PC-9 (cell line): ENCODE results near the gene COX6A1. TPM values are rescaled to one million over a fixed set of nuclear protein-coding genes. Genes with fewer than 3 reads are reported as not detected.
"Not testable (repeated sequence)": the region's sequence is repeated elsewhere in the genome, so short reads cannot be mapped to it uniquely, and the experiment has no call there.

Experiments
- BruUV-seq: library from RNA; stranded (reverse); fragments of 400-500 nt; replicated peaks from 2 replicates; lab custom pipeline; 2021; lab: Mats Ljungman, UMichigan
- CTCF ChIA-PET: fragments of 300-600 bp; sonication (Branson Sonifier 250); formaldehyde crosslinking; loops from one replicate; lab custom pipeline; 2022; ENCODE audit warnings: antibody characterized with exemption; lab: Charles Lee
- POLR2A ChIA-PET: fragments of 300-600 bp; sonication (Branson Sonifier 250); formaldehyde crosslinking; loops from one replicate; lab custom pipeline; 2022; ENCODE audit warnings: antibody characterized with exemption; ENCODE audit not compliant: unreplicated experiment; lab: Charles Lee
- DNase-seq, 2 experiments: peaks; one replicate each; pipeline versions ENCODE4 v3.0.0 to v3.0.0-alpha.2; 2015 to 2022; ENCODE audit warnings: mixed read lengths in 1 of 2
- H2AFZ ChIP-seq: fragments of 200-600 bp; sonication (generic); 2 replicates; pipeline ENCODE4 v1.8.1; 2017; ENCODE audit warnings: antibody characterized with exemption
- H3F3A ChIP-seq: fragments of 200-600 bp; sonication (generic); 2 replicates; pipeline ENCODE4 v1.8.1; 2017; ENCODE audit warnings: antibody characterized with exemption, mild to moderate bottlenecking, low read depth; ENCODE audit not compliant: insufficient read depth
- H3K27ac ChIP-seq: fragments of 200-600 bp; sonication (generic); 2 replicates; pipeline ENCODE4 v1.6.1; 2016; ENCODE audit warnings: mixed run types
- H3K27me3 ChIP-seq: fragments of 200-600 bp; sonication (generic); 2 replicates; pipeline ENCODE4 v1.6.1; 2016; ENCODE audit warnings: low read depth, mixed run types; ENCODE audit not compliant: insufficient read depth
- H3K36me3 ChIP-seq: fragments of 200-600 bp; sonication (generic); 2 replicates; pipeline ENCODE4 v1.6.1; 2016; ENCODE audit warnings: low read depth, mixed run types
- H3K4me1 ChIP-seq: fragments of 200-600 bp; sonication (generic); replicated peaks from 2 replicates; pipeline ENCODE4 v1.6.1; 2016; ENCODE audit warnings: mixed run types; ENCODE audit not compliant: insufficient read depth
- H3K4me2 ChIP-seq: fragments of 200-600 bp; sonication (generic); 2 replicates; pipeline ENCODE4 v1.6.1; 2017; ENCODE audit warnings: mixed run types
- H3K4me3 ChIP-seq: fragments of 200-600 bp; sonication (generic); 2 replicates; pipeline ENCODE4 v1.6.1; 2016; ENCODE audit warnings: mixed run types
- H3K79me2 ChIP-seq: fragments of 200-600 bp; sonication (generic); 2 replicates; pipeline ENCODE4 v1.6.1; 2017; ENCODE audit warnings: low read depth, mixed run types
- H3K9me2 ChIP-seq: fragments of 200-600 bp; sonication (generic); 2 replicates; pipeline ENCODE4 v1.8.1; 2017; ENCODE audit warnings: mild to moderate bottlenecking; ENCODE audit not compliant: insufficient read depth
- H3K9me3 ChIP-seq: fragments of 200-600 bp; sonication (generic); 2 replicates; pipeline ENCODE4 v1.8.1; 2016; ENCODE audit warnings: low read depth; ENCODE audit not compliant: insufficient read depth
- H4K20me1 ChIP-seq: fragments of 200-600 bp; sonication (generic); 2 replicates; pipeline ENCODE4 v1.8.1; 2017; ENCODE audit not compliant: insufficient read depth
- EZH2 ChIP-seq: fragments of 200-600 bp; sonication (generic); IDR thresholded peaks from 2 replicates; pipeline ENCODE4 v1.8.0; 2017; ENCODE audit warnings: antibody characterized with exemption, low read depth
- intact Hi-C: fragments of 100-400 bp; cut with micrococcal nuclease; formaldehyde crosslinking; loops from one replicate; pipeline ENCODE4 v1.10.0; 2022; ENCODE audit not compliant: unreplicated experiment
- total RNA-seq: library from RNA; stranded (reverse); gene quantifications from 2 replicates; pipeline ENCODE4 v1.2.3, GENCODE V29; 2021
- TF ChIP-seq, protein P1 (sequence below): fragments of 200-600 bp; sonication (generic); conservative IDR thresholded peaks from 2 replicates; pipeline ENCODE4 v1.6.1; 2017; ENCODE audit warnings: mixed run types, antibody characterized with exemption, mild to moderate bottlenecking, moderate library complexity

Gene COX6A1
- total RNA-seq, 1 experiment from 2014 or later: 433 TPM

DNA sequence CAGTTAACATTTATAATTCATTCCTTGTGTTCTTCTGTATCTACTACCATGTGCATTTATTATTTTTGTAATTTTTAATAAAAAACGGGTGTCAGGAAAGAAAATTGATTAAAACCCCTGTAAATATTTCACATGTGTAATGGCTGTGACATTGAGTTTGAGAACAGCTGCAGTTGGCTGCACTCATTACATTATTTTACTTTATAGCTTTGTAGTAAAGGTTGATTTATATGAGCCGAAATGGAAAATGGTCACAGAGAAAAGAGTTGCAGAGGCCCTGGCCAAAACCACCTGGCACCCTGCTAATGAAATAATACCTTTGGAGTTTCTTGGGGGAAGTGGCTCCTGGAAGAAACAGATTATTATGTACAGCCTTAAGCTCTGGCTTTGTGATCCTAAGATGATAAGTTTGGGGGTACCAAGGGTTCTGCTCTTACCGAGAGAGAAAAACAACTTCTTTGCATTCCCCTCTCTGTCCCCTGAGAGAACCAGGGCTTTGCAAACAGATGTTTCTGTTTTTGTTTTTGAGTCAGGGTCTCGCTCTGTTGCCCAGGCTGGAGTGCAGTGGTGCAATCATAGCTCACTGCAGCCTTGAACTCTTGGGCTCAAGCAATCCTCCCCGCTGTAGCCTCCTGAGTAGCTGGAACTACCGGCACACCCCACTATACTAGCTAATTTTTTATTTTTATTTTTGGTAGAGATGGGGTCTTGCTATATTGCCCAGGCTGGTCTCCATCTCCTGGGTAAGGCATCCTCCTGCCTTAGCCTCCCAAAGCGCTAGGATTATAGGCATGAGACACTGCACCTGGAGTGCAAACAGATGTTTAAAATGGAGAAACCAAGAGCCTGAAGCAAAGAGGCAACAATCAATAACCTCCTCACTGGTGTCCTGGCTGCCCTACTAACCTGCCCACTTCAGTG is 48.3 kb downstream of the COX6A1 start:
- H3K9me3 ChIP-seq: no peaks in the 10 kb centered on the region
- no peaks in the 10 kb centered on the region for H3K79me2 ChIP-seq
- no peak overlapping the region for H3K4me2 ChIP-seq
- BruUV-seq: no TSS peak
- CTCF ChIA-PET: no interaction called here
- intact Hi-C loops: no loop called here
- no peak overlapping the region for H3K27ac ChIP-seq
- POLR2A ChIA-PET: no interaction called here
- H4K20me1 ChIP-seq: no peaks in the 10 kb centered on the region
- no peaks in the 10 kb centered on the region; the same call in 1 of the 2 replicates for H3K36me3 ChIP-seq
- H3K4me3 ChIP-seq: no peak overlapping the region
- H3K4me1 ChIP-seq: no peaks in the 10 kb centered on the region
- no peak for TF ChIP-seq EZH2
- TF ChIP-seq, protein P1, sequence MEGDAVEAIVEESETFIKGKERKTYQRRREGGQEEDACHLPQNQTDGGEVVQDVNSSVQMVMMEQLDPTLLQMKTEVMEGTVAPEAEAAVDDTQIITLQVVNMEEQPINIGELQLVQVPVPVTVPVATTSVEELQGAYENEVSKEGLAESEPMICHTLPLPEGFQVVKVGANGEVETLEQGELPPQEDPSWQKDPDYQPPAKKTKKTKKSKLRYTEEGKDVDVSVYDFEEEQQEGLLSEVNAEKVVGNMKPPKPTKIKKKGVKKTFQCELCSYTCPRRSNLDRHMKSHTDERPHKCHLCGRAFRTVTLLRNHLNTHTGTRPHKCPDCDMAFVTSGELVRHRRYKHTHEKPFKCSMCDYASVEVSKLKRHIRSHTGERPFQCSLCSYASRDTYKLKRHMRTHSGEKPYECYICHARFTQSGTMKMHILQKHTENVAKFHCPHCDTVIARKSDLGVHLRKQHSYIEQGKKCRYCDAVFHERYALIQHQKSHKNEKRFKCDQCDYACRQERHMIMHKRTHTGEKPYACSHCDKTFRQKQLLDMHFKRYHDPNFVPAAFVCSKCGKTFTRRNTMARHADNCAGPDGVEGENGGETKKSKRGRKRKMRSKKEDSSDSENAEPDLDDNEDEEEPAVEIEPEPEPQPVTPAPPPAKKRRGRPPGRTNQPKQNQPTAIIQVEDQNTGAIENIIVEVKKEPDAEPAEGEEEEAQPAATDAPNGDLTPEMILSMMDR: no peak
- H3K9me2 ChIP-seq: no peaks in the 10 kb centered on the region
- DNase-seq: no peak
- no peak overlapping the region for H2AFZ ChIP-seq
- H3K27me3 ChIP-seq: no peaks in the 10 kb centered on the region
- no peaks in the 10 kb centered on the region; the same call in 1 of the 2 replicates for H3F3A ChIP-seq

DNA sequence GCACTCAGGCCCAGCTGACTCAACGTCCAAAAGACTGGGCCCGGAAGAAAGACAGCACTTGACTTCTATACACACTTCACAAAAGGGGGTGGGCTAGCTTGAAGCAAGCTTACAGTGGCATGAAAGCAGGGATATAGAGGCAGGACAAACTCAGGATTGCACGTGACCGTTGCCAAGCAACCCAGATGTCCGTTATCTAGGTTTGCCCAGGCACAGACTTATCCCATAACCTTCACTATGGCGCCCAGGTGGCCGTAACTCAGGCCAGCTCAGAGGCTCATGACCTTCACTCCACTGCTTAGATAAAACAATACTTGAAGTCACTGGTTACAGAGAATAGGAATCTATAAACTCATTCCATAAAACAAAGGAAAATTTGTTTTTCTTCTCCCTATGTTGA is 49.6 kb downstream of the COX6A1 start:
- intact Hi-C loops, H2AFZ ChIP-seq, H3K9me2 ChIP-seq, H3K4me1 ChIP-seq, H3K36me3 ChIP-seq, CTCF ChIA-PET, H4K20me1 ChIP-seq, H3K4me2 ChIP-seq, DNase-seq, H3K9me3 ChIP-seq, BruUV-seq, POLR2A ChIA-PET, H3K27ac ChIP-seq, H3K27me3 ChIP-seq, H3F3A ChIP-seq, H3K79me2 ChIP-seq, H3K4me3 ChIP-seq: not testable (repeated sequence)

DNA sequence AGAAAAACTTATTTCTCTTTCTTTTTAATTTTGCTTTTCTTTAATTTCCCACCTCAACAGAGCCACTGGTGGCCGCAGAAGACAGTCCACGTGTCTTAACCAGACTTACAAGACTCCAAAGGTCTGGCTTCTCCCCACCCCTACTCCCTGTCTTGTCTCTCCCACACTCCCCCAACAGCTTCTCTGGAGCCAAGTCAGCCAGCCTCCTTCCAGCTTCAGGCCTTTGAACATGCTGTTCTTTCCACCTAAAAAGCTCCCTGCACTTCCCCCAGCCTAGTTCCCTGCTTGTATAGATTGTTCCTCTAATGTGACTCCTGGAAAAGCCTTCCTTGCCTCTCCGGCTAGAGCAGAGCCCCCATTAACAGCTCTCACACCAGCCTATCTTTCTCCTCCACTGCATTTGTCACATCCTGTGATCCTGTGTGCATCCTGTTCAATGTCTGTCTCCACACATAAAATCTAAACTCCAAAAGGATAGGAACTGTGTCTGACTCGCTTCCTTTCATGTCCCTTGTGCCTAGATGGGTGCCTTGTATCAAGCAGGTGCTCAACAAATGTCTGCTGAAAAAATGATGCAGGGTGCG is 50.2 kb downstream of the COX6A1 start:
- H3K79me2 ChIP-seq: no peaks in the 10 kb centered on the region
- H4K20me1 ChIP-seq: no peaks in the 10 kb centered on the region
- no peaks in the 10 kb centered on the region for H3K9me2 ChIP-seq
- H3K27me3 ChIP-seq: no peaks in the 10 kb centered on the region
- DNase-seq: no peak
- H3K36me3 ChIP-seq: no peaks in the 10 kb centered on the region; the same call in 1 of the 2 replicates
- intact Hi-C loops: no loop called here
- no peak overlapping the region for H3K4me2 ChIP-seq
- H3K27ac ChIP-seq: no peak overlapping the region
- H3K4me3 ChIP-seq: no peak overlapping the region
- ChIA-PET CTCF (no interaction called here), POLR2A (no interaction called here)
- no peak for TF ChIP-seq EZH2
- TF ChIP-seq, protein P1: no peak
- no peaks in the 10 kb centered on the region for H3K9me3 ChIP-seq
- no peaks in the 10 kb centered on the region; the same call in 1 of the 2 replicates for H3F3A ChIP-seq
- no peaks in the 10 kb centered on the region for H3K4me1 ChIP-seq
- no TSS peak for BruUV-seq
- H2AFZ ChIP-seq: no peak overlapping the region
